A549 (cell line): ENCODE results near the gene OAS3. TPM values are rescaled to one million over a fixed set of nuclear protein-coding genes. Genes with fewer than 3 reads are reported as not detected.

ENCODE experiments used
- ATAC-seq, 2 experiments: fragments of 200-7000 bp in 1 of 2; fragments of >200 bp in 1 of 2; cut with Nextera tagmentation in 1 of 2; cut with Tn5 transposase in 1 of 2; 3 replicates each; pipeline versions ENCODE4 v1.8.0 to v1.9.1; 2018 to 2020; ENCODE audit warnings: mild to moderate bottlenecking in 1 of 2, moderate library complexity in 1 of 2
- CTCF ChIA-PET: fragments of 300-600 bp; sonication (Branson Sonifier 250); formaldehyde crosslinking; extraction: SDS; loops from one replicate; lab custom pipeline; 2021; ENCODE audit warnings: antibody characterized with exemption, inconsistent platforms; lab: Yijun Ruan, JAX
- POLR2A ChIA-PET: fragments of 350-600 bp; formaldehyde crosslinking; extraction: SDS; loops from one replicate; lab custom pipeline; 2021; ENCODE audit warnings: antibody characterized with exemption, inconsistent platforms; lab: Yijun Ruan, JAX
- DNase-seq, 2 experiments: peaks; one replicate each; pipeline versions ENCODE4 v3.0.0 to v3.0.0-alpha.2; 2011 to 2016; ENCODE audit warnings: low read depth in 1 of 2, low spot score in 1 of 2
- FAIRE-seq: peaks from 2 replicates; lab custom pipeline; 2011; peaks lifted over from hg19 to GRCh38; lab: Jason Lieb, UNC
- H3K27ac ChIP-seq, 2 experiments: fragments of >200 bp; sonication (Bioruptor Twin); formaldehyde crosslinking; 3 replicates each; pipeline ENCODE4 v1.5.1; 2016 to 2017
- H3K4me1 ChIP-seq: fragments of >200 bp; sonication (Bioruptor Twin); formaldehyde crosslinking; 3 replicates; pipeline ENCODE4 v1.6.1; 2016
- H3K4me2 ChIP-seq: fragments of >200 bp; sonication (Bioruptor Twin); formaldehyde crosslinking; 3 replicates; pipeline ENCODE4 v1.6.1; 2016
- H3K4me3 ChIP-seq: fragments of >200 bp; sonication (Bioruptor Twin); formaldehyde crosslinking; 3 replicates; pipeline ENCODE4 v1.5.1; 2016
- H3K9me3 ChIP-seq: fragments of >200 bp; sonication (Bioruptor Twin); formaldehyde crosslinking; 3 replicates; pipeline ENCODE4 v1.6.1; 2016
- CBX2 ChIP-seq: fragments of 200-600 bp; sonication (generic); IDR thresholded peaks from 2 replicates; pipeline ENCODE4 v1.6.1; 2016; ENCODE audit warnings: low read depth, mild to moderate bottlenecking, borderline replicate concordance
- JUN ChIP-seq, 2 experiments: fragments of >200 bp; sonication (Bioruptor Twin); formaldehyde crosslinking; IDR thresholded peaks; 2 replicates in 1 of 2; 3 replicates in 1 of 2; pipeline ENCODE4 v1.6.1; 2016 to 2017
- JUNB ChIP-seq: fragments of >200 bp; sonication (Bioruptor Twin); formaldehyde crosslinking; IDR thresholded peaks from 2 replicates; pipeline ENCODE4 v1.6.1; 2016
- KDM1A ChIP-seq: fragments of 200-600 bp; sonication (generic); IDR thresholded peaks from 2 replicates; pipeline ENCODE4 v1.6.1; 2016; ENCODE audit warnings: low read depth, mild to moderate bottlenecking
- NR3C1 ChIP-seq: fragments of >200 bp; sonication (Bioruptor Twin); formaldehyde crosslinking; IDR thresholded peaks from 3 replicates; pipeline ENCODE4 v1.6.1; 2017
- PHF8 ChIP-seq: fragments of 200-600 bp; sonication (generic); IDR thresholded peaks from 2 replicates; pipeline ENCODE4 v1.6.1; 2016; ENCODE audit warnings: low read depth, mild to moderate bottlenecking, antibody characterized with exemption, moderate library complexity, borderline replicate concordance
- POLR2A ChIP-seq: IDR thresholded peaks from 2 replicates; pipeline ENCODE4 v1.6.1; 2012; ENCODE audit warnings: mild to moderate bottlenecking, low read length
- RAD21 ChIP-seq, 2 experiments: fragments of >200 bp in 1 of 2; sonication (Bioruptor Twin) in 1 of 2; formaldehyde crosslinking in 1 of 2; IDR thresholded peaks in 1 of 2; conservative IDR thresholded peaks in 1 of 2; 2 replicates in 1 of 2; 3 replicates in 1 of 2; pipeline ENCODE4 v1.6.1; 2012 to 2018; ENCODE audit warnings: inconsistent platforms in 1 of 2
- RFX5 ChIP-seq: fragments of 450-650 bp; IDR thresholded peaks from 2 replicates; pipeline ENCODE4 v1.7.1; 2014; ENCODE audit warnings: antibody characterized with exemption, mild to moderate bottlenecking, moderate library complexity
- SMC3 ChIP-seq: fragments of >200 bp; sonication (Bioruptor Twin); formaldehyde crosslinking; IDR thresholded peaks from 3 replicates; pipeline ENCODE4 v1.6.1; 2018; ENCODE audit warnings: inconsistent platforms
- ZSCAN20 ChIP-seq: fragments of 250-450 bp; sonication (Bioruptor Pico); IDR thresholded peaks from 2 replicates; pipeline ENCODE4 v1.8.0; 2022; ENCODE audit warnings: mild to moderate bottlenecking, moderate library complexity
- WGBS: methylation state at CpG from one replicate; pipeline ENCODE4 v1.1.6; 2017; ENCODE audit errors: missing lambda C conversion rate; 5-methylcytosine and 5-hydroxymethylcytosine counted together
- polyA minus RNA-seq: library from RNA; depleted of rRNA, polyadenylated mRNA; stranded (reverse); fragments of >200 nt; gene quantifications from 2 replicates; pipeline ENCODE4 v1.2.3, GENCODE V29; 2011; rRNA and poly(A)+ RNA removed
- polyA plus RNA-seq, 4 experiments: library from polyadenylated mRNA; depleted of rRNA in 3 of 4; stranded (reverse); fragments of >200 nt; fragmentation: RNase III in 1 of 4; extraction: RNeasy Plus Mini Kit Qiagen cat#74134 plus additional on column Dnase treatment in 1 of 4; gene quantifications; 2 replicates in 3 of 4; 3 replicates in 1 of 4; pipeline ENCODE4 v1.2.3, GENCODE V29; 2011 to 2017
- TF ChIP-seq, protein P1 (sequence below): fragments of >200 bp; sonication (Bioruptor Twin); formaldehyde crosslinking; IDR thresholded peaks from 3 replicates; pipeline ENCODE4 v1.6.1; 2016
- TF ChIP-seq, protein P2 (sequence below): IDR thresholded peaks from 2 replicates; pipeline ENCODE4 v1.6.1; 2012; ENCODE audit warnings: low read depth, borderline replicate concordance
- TF ChIP-seq, protein P3 (sequence below): fragments of 250-450 bp; sonication (Bioruptor Pico); IDR thresholded peaks from 2 replicates; pipeline ENCODE4 v1.5.0; 2021; ENCODE audit warnings: mild to moderate bottlenecking, moderate library complexity, borderline replicate concordance
- TF ChIP-seq, protein P4 (sequence below): IDR thresholded peaks from 2 replicates; pipeline ENCODE4 v1.6.1; 2012
- TF ChIP-seq, protein P5 (sequence below): fragments of 200-600 bp; sonication (generic); IDR thresholded peaks from 2 replicates; pipeline ENCODE4 v1.6.1; 2016; ENCODE audit warnings: antibody characterized with exemption, mild to moderate bottlenecking, moderate library complexity

The OAS3 gene, protein sequence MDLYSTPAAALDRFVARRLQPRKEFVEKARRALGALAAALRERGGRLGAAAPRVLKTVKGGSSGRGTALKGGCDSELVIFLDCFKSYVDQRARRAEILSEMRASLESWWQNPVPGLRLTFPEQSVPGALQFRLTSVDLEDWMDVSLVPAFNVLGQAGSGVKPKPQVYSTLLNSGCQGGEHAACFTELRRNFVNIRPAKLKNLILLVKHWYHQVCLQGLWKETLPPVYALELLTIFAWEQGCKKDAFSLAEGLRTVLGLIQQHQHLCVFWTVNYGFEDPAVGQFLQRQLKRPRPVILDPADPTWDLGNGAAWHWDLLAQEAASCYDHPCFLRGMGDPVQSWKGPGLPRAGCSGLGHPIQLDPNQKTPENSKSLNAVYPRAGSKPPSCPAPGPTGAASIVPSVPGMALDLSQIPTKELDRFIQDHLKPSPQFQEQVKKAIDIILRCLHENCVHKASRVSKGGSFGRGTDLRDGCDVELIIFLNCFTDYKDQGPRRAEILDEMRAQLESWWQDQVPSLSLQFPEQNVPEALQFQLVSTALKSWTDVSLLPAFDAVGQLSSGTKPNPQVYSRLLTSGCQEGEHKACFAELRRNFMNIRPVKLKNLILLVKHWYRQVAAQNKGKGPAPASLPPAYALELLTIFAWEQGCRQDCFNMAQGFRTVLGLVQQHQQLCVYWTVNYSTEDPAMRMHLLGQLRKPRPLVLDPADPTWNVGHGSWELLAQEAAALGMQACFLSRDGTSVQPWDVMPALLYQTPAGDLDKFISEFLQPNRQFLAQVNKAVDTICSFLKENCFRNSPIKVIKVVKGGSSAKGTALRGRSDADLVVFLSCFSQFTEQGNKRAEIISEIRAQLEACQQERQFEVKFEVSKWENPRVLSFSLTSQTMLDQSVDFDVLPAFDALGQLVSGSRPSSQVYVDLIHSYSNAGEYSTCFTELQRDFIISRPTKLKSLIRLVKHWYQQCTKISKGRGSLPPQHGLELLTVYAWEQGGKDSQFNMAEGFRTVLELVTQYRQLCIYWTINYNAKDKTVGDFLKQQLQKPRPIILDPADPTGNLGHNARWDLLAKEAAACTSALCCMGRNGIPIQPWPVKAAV
- polyA plus RNA-seq (2011; rRNA removed): 36.7 and 38.9 TPM in 2 replicates
- 31.8 and 38.7 TPM in 2 replicates for polyA plus RNA-seq (2012; cell fraction: cytosol; rRNA removed)
- 46.2 and 52.9 TPM in 2 replicates for polyA plus RNA-seq (2012; cell fraction: nucleus; rRNA removed)
- polyA plus RNA-seq (2017; fragmentation: RNase III; extraction: RNeasy Plus Mini Kit Qiagen cat#74134 plus additional on column Dnase treatment): 22.7 to 23.3 TPM (median 22.9 TPM) in 3 replicates
- 74.6 and 81.2 TPM in 2 replicates for polyA minus RNA-seq

DNA sequence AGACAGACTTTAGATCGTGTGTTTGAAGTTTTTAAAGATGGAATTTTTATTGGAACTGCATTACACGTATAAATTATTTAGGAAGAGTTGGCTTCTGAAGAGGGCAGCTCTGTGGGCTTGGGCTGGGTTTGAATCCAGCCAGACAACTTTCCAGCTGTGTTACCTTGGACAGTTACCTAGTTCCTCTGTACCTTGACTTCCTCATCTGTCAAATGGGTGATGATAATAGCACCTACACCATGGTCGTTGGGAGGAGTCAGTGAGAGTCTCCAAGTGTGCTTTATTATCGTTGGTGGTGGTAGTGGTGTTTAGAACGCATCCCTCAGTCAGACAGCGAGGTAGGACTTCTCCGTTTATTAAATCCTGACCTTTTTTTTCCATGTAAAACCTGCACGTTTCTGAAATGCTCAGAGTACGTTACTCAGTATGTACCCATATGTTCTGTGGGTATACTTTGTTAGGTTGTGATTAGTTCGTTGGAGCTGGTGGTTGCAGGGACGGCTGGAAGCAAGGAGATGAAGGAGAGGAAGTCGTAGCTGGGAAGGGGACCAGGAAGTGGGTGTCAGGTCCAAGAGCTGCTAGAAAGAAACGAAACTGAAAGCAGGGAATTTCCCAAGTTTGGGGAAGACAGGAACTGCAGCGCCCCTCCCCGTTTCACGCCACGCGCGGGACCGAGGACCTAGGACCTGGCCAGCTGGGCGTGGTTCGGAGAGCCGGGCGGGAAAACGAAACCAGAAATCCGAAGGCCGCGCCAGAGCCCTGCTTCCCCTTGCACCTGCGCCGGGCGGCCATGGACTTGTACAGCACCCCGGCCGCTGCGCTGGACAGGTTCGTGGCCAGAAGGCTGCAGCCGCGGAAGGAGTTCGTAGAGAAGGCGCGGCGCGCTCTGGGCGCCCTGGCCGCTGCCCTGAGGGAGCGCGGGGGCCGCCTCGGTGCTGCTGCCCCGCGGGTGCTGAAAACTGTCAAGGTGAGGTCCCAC is at the start of gene OAS3:
Gene OAS3 (plus strand): TSS at position 734 of the 979 bp plus-strand sequence. CDS start 57 bp downstream, at position 791.
- FAIRE-seq: no peak
- Histone ChIP-seq H3K9me3 (no peaks in the 10 kb centered on the region), H3K27ac (peak within 1 kb of the TSS; percentile 79 to 97), H3K4me3 (peak within 1 kb of the TSS; percentile 59), H3K4me1 (peaks cover 16% of the 10 kb centered on the region), H3K4me2 (peak within 1 kb of the TSS; percentile 98)
- ChIA-PET POLR2A (no interaction called here), CTCF (interaction anchor here (1.3 kb wide), 2 partner anchors 10 to 13 kb away, joined by 3 to 5 read pairs; no protein-coding TSS in a partner anchor)
- peak; percentile 73 to 82 for DNase-seq
- WGBS: 8% methylated on average over 49 of the region's 50 CpGs
- TF ChIP-seq PHF8 (peak; percentile 79; the same call in 1 of the 2 replicates), SMC3 (peak; percentile 32; the same call in 1 of the 3 replicates), NR3C1 (no peak), KDM1A (peak; percentile 69; the same call in 1 of the 2 replicates), JUNB (no peak), JUN (IDR thresholded peaks at IDR 0.05) (peak in 1 of 2 experiments; percentile 48; a peak in 1 of 5 replicates), ZSCAN20 (no peak), RAD21 (conservative IDR thresholded peaks at IDR 0.05 in 1 of 2, IDR thresholded peaks at IDR 0.05 in 1 of 2) (peak in 1 of 2 experiments; percentile 22; a peak in 2 of 5 replicates), POLR2A (peak; percentile 29; the same call in 1 of the 2 replicates), CBX2 (no peak), RFX5 (no peak)
- TF ChIP-seq, protein P1, sequence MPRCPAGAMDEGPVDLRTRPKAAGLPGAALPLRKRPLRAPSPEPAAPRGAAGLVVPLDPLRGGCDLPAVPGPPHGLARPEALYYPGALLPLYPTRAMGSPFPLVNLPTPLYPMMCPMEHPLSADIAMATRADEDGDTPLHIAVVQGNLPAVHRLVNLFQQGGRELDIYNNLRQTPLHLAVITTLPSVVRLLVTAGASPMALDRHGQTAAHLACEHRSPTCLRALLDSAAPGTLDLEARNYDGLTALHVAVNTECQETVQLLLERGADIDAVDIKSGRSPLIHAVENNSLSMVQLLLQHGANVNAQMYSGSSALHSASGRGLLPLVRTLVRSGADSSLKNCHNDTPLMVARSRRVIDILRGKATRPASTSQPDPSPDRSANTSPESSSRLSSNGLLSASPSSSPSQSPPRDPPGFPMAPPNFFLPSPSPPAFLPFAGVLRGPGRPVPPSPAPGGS: no peak
- TF ChIP-seq, protein P2, sequence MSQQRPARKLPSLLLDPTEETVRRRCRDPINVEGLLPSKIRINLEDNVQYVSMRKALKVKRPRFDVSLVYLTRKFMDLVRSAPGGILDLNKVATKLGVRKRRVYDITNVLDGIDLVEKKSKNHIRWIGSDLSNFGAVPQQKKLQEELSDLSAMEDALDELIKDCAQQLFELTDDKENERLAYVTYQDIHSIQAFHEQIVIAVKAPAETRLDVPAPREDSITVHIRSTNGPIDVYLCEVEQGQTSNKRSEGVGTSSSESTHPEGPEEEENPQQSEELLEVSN: peak; percentile 82; the same call in 1 of the 2 replicates
- TF ChIP-seq, protein P3, sequence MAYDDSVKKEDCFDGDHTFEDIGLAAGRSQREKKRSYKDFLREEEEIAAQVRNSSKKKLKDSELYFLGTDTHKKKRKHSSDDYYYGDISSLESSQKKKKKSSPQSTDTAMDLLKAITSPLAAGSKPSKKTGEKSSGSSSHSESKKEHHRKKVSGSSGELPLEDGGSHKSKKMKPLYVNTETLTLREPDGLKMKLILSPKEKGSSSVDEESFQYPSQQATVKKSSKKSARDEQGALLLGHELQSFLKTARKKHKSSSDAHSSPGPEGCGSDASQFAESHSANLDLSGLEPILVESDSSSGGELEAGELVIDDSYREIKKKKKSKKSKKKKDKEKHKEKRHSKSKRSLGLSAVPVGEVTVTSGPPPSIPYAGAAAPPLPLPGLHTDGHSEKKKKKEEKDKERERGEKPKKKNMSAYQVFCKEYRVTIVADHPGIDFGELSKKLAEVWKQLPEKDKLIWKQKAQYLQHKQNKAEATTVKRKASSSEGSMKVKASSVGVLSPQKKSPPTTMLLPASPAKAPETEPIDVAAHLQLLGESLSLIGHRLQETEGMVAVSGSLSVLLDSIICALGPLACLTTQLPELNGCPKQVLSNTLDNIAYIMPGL (CRISPR knock-in tag): no peak
- TF ChIP-seq, protein P4, sequence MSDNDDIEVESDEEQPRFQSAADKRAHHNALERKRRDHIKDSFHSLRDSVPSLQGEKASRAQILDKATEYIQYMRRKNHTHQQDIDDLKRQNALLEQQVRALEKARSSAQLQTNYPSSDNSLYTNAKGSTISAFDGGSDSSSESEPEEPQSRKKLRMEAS: peak; percentile 69
- TF ChIP-seq, protein P5, sequence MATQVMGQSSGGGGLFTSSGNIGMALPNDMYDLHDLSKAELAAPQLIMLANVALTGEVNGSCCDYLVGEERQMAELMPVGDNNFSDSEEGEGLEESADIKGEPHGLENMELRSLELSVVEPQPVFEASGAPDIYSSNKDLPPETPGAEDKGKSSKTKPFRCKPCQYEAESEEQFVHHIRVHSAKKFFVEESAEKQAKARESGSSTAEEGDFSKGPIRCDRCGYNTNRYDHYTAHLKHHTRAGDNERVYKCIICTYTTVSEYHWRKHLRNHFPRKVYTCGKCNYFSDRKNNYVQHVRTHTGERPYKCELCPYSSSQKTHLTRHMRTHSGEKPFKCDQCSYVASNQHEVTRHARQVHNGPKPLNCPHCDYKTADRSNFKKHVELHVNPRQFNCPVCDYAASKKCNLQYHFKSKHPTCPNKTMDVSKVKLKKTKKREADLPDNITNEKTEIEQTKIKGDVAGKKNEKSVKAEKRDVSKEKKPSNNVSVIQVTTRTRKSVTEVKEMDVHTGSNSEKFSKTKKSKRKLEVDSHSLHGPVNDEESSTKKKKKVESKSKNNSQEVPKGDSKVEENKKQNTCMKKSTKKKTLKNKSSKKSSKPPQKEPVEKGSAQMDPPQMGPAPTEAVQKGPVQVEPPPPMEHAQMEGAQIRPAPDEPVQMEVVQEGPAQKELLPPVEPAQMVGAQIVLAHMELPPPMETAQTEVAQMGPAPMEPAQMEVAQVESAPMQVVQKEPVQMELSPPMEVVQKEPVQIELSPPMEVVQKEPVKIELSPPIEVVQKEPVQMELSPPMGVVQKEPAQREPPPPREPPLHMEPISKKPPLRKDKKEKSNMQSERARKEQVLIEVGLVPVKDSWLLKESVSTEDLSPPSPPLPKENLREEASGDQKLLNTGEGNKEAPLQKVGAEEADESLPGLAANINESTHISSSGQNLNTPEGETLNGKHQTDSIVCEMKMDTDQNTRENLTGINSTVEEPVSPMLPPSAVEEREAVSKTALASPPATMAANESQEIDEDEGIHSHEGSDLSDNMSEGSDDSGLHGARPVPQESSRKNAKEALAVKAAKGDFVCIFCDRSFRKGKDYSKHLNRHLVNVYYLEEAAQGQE: peak; percentile 41; the same call in 1 of the 2 replicates
- peak; percentile 74 to 91 for ATAC-seq
